ENCODE data around the gene MTHFSD. TPM values are rescaled to one million over a fixed set of nuclear protein-coding genes. Genes with fewer than 3 reads are reported as not detected.

The MTHFSD gene
- polyA plus RNA-seq, 4 donors, result 7.6 to 22.2 (median 14.5) TPM

DNA sequence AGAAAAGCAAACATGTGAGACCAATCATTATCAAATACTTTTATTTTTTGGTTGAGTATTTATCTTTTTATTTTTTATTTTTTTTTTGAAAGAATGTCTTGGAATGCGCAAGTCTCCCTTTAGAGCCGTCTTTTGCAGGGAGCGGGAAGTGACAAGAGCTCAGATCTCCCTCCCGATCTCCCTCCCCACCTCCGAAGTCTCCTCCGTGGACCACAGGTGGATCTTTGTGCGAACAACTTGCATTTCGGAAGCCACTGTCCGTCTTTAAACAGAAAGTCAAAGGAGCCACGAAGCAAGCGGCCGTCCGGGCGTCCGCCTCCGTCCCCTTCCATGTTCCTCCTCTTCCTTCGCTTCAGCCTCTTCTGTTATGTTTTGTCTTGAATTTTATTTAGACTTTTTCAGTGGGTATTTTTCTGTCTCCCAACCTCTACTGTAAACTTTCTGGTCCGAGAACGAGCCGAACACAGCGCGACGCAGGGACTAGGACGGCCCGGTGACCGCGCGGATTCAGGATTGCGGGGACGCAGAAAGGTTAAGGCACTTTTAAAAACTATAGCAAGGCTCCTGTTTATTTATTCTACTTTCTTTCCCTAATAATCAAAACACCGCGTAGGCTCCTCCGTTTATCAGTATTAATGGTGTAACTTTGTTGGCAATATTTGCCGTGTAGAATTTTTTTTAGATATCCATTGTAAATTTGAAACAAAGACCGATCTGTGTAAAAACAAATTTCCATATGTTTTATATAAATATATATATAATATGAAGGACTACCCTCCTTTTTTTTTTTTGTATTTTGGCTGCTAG lies 41.4 kb downstream of the MTHFSD start:
- H3K36me3 ChIP-seq (ENCODE audit: control insufficient read depth in 3 of 3, insufficient read depth in 2 of 3, low read depth in 1 of 3, low read length in 3 of 3), result peaks cover 0 to 55% (median 0%) of the 10 kb centered on the region in 3 donors
- H3K4me1 ChIP-seq (ENCODE audit: control insufficient read depth in 3 of 3, insufficient read depth in 2 of 3, low read depth in 1 of 3, low read length in 2 of 3), result peaks cover 0 to 12% (median 2%) of the 10 kb centered on the region in 3 donors
- peaks cover 28 to 81% (median 31%) of the 10 kb centered on the region in 3 donors for H3K27me3 ChIP-seq (ENCODE audit: control insufficient read depth in 3 of 3, insufficient read depth in 3 of 3, low read length in 3 of 3)
- H3K27ac ChIP-seq (ENCODE audit: low read depth in 1 of 3, low read length in 2 of 3), result peak overlapping the region in 2 of 3 donors; percentile 82 to 94
- H3K9me3 ChIP-seq (ENCODE audit: control insufficient read depth in 2 of 2, insufficient read depth in 1 of 2, low read depth in 1 of 2, low read length in 1 of 2), result no peaks in the 10 kb centered on the region
- peak overlapping the region in 2 of 3 donors; percentile 47 to 76 for H3K4me3 ChIP-seq (ENCODE audit: low read depth in 1 of 3, low read length in 3 of 3)
- 17 to 20% (median 19%) methylated on average over 35 of the region's 35 CpGs for WGBS, 3 donors
- DNase-seq (peak in 1 of 2 donors; percentile 13), FAIRE-seq (no peak)

- no peaks in the 10 kb centered on the region for H3K9me3 ChIP-seq (ENCODE audit: control insufficient read depth in 2 of 2, insufficient read depth in 1 of 2, low read depth in 1 of 2, low read length in 1 of 2)
- 14 to 18% (median 14%) methylated on average over 29 of the region's 29 CpGs for WGBS, 3 donors
- FAIRE-seq, result no peak
- H3K4me3 ChIP-seq (ENCODE audit: low read depth in 1 of 3, low read length in 3 of 3), result peak overlapping the region; percentile 18 to 76 (median 27)
- H3K36me3 ChIP-seq (ENCODE audit: control insufficient read depth in 3 of 3, insufficient read depth in 2 of 3, low read depth in 1 of 3, low read length in 3 of 3), result peaks cover 0 to 51% (median 0%) of the 10 kb centered on the region in 3 donors
- peak overlapping the region in 2 of 3 donors; percentile 82 to 94 for H3K27ac ChIP-seq (ENCODE audit: low read depth in 1 of 3, low read length in 2 of 3)
- H3K27me3 ChIP-seq (ENCODE audit: control insufficient read depth in 3 of 3, insufficient read depth in 3 of 3, low read length in 3 of 3), result peaks cover 30 to 80% (median 34%) of the 10 kb centered on the region in 3 donors
- H3K4me1 ChIP-seq (ENCODE audit: control insufficient read depth in 3 of 3, insufficient read depth in 2 of 3, low read depth in 1 of 3, low read length in 2 of 3), result peaks cover 0 to 10% (median 2%) of the 10 kb centered on the region in 3 donors
- DNase-seq, result peak in 1 of 2 donors; percentile 20
These were observed 42.1 kb downstream of the MTHFSD start for GRCh38 chr16:86512860-86513470.

DNA sequence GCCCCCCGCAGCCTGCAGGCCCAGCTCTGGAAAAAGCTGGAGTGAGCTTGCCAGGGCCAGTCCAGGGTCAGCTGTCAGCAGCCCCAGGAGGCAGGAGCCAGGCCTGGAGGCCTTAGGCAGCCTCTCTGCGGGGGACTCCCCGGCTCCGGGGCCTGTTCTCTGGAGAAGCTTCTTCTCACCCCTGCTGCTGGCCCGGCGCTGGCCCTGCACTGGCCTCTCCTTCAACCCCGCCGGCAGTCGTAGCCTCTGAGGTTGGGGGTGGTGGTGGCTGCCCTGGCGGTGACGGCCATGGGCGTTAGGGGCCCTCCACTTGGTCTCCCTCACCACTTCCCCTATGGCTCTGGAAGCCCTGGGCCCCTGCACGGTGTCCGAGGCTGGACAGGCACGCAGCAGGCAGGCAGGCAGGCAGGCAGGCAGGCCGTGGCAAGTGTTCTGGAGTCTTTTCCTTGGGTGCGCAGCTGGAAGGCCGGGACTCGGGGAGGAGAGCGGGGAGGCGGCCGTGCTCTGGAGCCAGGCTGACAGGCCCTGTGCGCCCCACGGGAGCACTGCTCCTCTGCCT lies 42.7 kb downstream of the MTHFSD start:
- Histone ChIP-seq H3K27me3 (ENCODE audit: control insufficient read depth in 3 of 3, insufficient read depth in 3 of 3, low read length in 3 of 3) (peaks cover 31 to 80% (median 34%) of the 10 kb centered on the region in 3 donors), H3K27ac (ENCODE audit: low read depth in 1 of 3, low read length in 2 of 3) (peak overlapping the region; percentile 2 to 94 (median 82)), H3K36me3 (ENCODE audit: control insufficient read depth in 3 of 3, insufficient read depth in 2 of 3, low read depth in 1 of 3, low read length in 3 of 3) (peaks cover 0 to 51% (median 0%) of the 10 kb centered on the region in 3 donors), H3K9me3 (ENCODE audit: control insufficient read depth in 2 of 2, insufficient read depth in 1 of 2, low read depth in 1 of 2, low read length in 1 of 2) (no peaks in the 10 kb centered on the region), H3K4me3 (ENCODE audit: low read depth in 1 of 3, low read length in 3 of 3) (peak overlapping the region; percentile 18 to 76 (median 57)), H3K4me1 (ENCODE audit: control insufficient read depth in 3 of 3, insufficient read depth in 2 of 3, low read depth in 1 of 3, low read length in 2 of 3) (peaks cover 0 to 5% (median 2%) of the 10 kb centered on the region in 3 donors)
- FAIRE-seq (no peak), DNase-seq (peak in 1 of 2 donors; percentile 19)
- 9 to 16% (median 14%) methylated on average over 20 to 24 of the region's 24 CpGs for WGBS, 3 donors

- Histone ChIP-seq H3K27ac (ENCODE audit: low read depth in 1 of 3, low read length in 2 of 3) (peak overlapping the region; percentile 39 to 94 (median 82)), H3K9me3 (ENCODE audit: control insufficient read depth in 2 of 2, insufficient read depth in 1 of 2, low read depth in 1 of 2, low read length in 1 of 2) (no peaks in the 10 kb centered on the region), H3K27me3 (ENCODE audit: control insufficient read depth in 3 of 3, insufficient read depth in 3 of 3, low read length in 3 of 3) (peaks cover 30 to 80% (median 34%) of the 10 kb centered on the region in 3 donors), H3K4me3 (ENCODE audit: low read depth in 1 of 3, low read length in 3 of 3) (peak overlapping the region; percentile 41 to 76 (median 57)), H3K4me1 (ENCODE audit: control insufficient read depth in 3 of 3, insufficient read depth in 2 of 3, low read depth in 1 of 3, low read length in 2 of 3) (peaks cover 0 to 4% (median 2%) of the 10 kb centered on the region in 3 donors), H3K36me3 (ENCODE audit: control insufficient read depth in 3 of 3, insufficient read depth in 2 of 3, low read depth in 1 of 3, low read length in 3 of 3) (peaks cover 0 to 49% (median 0%) of the 10 kb centered on the region in 3 donors)
- no peak for FAIRE-seq
- DNase-seq, result peak in 1 of 2 donors; percentile 16
- WGBS, 3 donors, result 13 to 23% (median 18%) methylated on average over 34 to 44 of the region's 44 CpGs
These were observed 43.5 kb downstream of the MTHFSD start for GRCh38 chr16:86511317-86512161.

DNA sequence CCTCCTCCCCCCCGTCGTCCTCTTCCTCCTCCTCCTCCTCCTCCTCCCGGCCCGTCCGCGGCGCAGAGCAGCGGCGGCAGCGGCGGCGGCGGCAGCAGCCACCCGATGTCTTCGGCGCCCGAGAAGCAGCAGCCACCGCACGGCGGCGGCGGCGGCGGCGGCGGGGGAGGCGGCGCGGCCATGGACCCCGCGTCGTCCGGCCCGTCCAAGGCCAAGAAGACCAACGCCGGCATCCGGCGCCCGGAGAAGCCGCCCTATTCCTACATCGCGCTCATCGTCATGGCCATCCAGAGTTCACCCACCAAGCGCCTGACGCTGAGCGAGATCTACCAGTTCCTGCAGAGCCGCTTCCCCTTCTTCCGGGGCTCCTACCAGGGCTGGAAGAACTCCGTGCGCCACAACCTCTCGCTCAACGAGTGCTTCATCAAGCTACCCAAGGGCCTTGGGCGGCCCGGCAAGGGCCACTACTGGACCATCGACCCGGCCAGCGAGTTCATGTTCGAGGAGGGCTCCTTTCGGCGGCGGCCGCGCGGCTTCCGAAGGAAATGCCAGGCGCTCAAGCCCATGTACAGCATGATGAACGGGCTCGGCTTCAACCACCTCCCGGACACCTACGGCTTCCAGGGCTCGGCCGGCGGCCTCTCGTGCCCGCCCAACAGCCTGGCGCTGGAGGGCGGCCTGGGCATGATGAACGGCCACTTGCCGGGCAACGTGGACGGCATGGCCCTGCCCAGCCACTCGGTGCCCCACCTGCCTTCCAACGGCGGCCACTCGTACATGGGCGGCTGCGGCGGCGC lies 44.4 kb downstream of the MTHFSD start, which contains the start of gene FOXF1:
TSS of gene FOXF1 (plus strand) at position 63 of the 797 bp plus-strand sequence. CDS start at position 106, 43 bp downstream.
- peaks cover 0 to 47% (median 0%) of the 10 kb centered on the region in 3 donors for H3K36me3 ChIP-seq (ENCODE audit: control insufficient read depth in 3 of 3, insufficient read depth in 2 of 3, low read depth in 1 of 3, low read length in 3 of 3)
- peaks cover 0 to 4% (median 2%) of the 10 kb centered on the region in 3 donors for H3K4me1 ChIP-seq (ENCODE audit: control insufficient read depth in 3 of 3, insufficient read depth in 2 of 3, low read depth in 1 of 3, low read length in 2 of 3)
- H3K27ac ChIP-seq (ENCODE audit: low read depth in 1 of 3, low read length in 2 of 3), result peak within 1 kb of the TSS; percentile 39 to 94 (median 92)
- H3K9me3 ChIP-seq (ENCODE audit: control insufficient read depth in 2 of 2, insufficient read depth in 1 of 2, low read depth in 1 of 2, low read length in 1 of 2), result no peaks in the 10 kb centered on the region
- WGBS, 3 donors, result 2 to 6% (median 3%) methylated on average over 65 to 89 of the region's 89 CpGs
- H3K4me3 ChIP-seq (ENCODE audit: low read depth in 1 of 3, low read length in 3 of 3), result peak within 1 kb of the TSS; percentile 41 to 76 (median 57)
- peaks cover 30 to 80% (median 32%) of the 10 kb centered on the region in 3 donors for H3K27me3 ChIP-seq (ENCODE audit: control insufficient read depth in 3 of 3, insufficient read depth in 3 of 3, low read length in 3 of 3)
- FAIRE-seq (no peak), DNase-seq (peak in 1 of 2 donors; percentile 69)

DNA sequence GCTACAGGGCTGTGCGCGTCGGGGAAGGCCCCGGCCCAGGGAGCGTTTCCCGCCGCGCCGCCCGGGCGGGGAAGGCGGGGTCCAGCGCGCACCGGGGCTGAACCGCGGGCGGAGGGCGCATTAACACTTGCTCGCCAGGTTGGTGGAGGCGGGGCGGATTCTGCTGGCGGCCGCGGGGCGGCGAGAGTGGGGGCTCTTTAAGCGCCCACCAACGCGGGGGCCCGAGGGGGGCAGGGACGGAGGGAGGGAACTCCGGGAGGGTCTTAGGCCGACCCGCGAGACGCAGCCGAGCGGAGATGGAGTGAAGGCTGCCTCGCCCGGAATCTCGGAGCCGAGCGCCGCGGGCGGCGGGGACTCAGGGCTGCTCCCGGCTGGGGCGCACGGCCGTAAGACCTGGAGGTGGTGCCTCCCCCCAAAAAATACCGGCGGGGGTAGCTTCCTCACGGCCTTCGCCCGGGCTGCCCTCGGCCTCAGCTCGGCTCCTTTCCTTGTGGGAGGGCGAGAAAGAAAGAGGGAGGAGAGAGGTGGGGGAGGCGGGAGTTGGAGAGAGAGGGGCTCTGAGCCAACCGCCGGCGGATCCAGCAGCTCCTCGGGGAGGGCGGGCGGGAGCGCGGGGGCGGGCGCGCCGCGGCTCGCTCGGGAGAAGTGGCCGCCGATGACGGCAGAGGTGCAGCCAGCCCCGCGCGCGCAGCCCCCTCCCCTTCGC lies 45.1 kb downstream of the MTHFSD start:
- peaks cover 0 to 4% (median 2%) of the 10 kb centered on the region in 3 donors for H3K4me1 ChIP-seq (ENCODE audit: control insufficient read depth in 3 of 3, insufficient read depth in 2 of 3, low read depth in 1 of 3, low read length in 2 of 3)

More for the DNA sequence above, 45.1 kb downstream of the MTHFSD start:
- H3K27ac ChIP-seq (ENCODE audit: low read depth in 1 of 3, low read length in 2 of 3), result peak overlapping the region; percentile 22 to 92 (median 85)
- H3K27me3 ChIP-seq (ENCODE audit: control insufficient read depth in 3 of 3, insufficient read depth in 3 of 3, low read length in 3 of 3), result peaks cover 26 to 78% (median 33%) of the 10 kb centered on the region in 3 donors
- no peaks in the 10 kb centered on the region for H3K9me3 ChIP-seq (ENCODE audit: control insufficient read depth in 2 of 2, insufficient read depth in 1 of 2, low read depth in 1 of 2, low read length in 1 of 2)
- no peak for FAIRE-seq
- peak in 1 of 2 donors; percentile 70 for DNase-seq
- H3K4me3 ChIP-seq (ENCODE audit: low read depth in 1 of 3, low read length in 3 of 3), result peak overlapping the region; percentile 40 to 63 (median 41)
- WGBS, 3 donors, result 1% methylated on average over 35 to 83 of the region's 84 CpGs
- H3K36me3 ChIP-seq (ENCODE audit: control insufficient read depth in 3 of 3, insufficient read depth in 2 of 3, low read depth in 1 of 3, low read length in 3 of 3), result peaks cover 0 to 44% (median 0%) of the 10 kb centered on the region in 3 donors
